Fibroblast of lung (primary cell): ENCODE measurements around the gene SH3TC2.

ENCODE experiments used
- EZH2 ChIP-seq: IDR thresholded peaks from 2 replicates; pipeline ENCODE4 v1.5.1; 2012; ENCODE audit warnings: low read length, control low read depth, mild to moderate bottlenecking; ENCODE audit errors: missing control alignments
- TF ChIP-seq, protein P1 (sequence below), 2 donors: IDR thresholded peaks in 1 of 2; conservative IDR thresholded peaks in 1 of 2; 1 replicate in 1 of 2; 2 replicates in 1 of 2; pipeline ENCODE4 v1.5.1; 2011 to 2012; ENCODE audit warnings: low read length in 2 of 2, control low read depth in 1 of 2, inconsistent platforms in 1 of 2, low read depth in 1 of 2, mild to moderate bottlenecking in 1 of 2

DNA sequence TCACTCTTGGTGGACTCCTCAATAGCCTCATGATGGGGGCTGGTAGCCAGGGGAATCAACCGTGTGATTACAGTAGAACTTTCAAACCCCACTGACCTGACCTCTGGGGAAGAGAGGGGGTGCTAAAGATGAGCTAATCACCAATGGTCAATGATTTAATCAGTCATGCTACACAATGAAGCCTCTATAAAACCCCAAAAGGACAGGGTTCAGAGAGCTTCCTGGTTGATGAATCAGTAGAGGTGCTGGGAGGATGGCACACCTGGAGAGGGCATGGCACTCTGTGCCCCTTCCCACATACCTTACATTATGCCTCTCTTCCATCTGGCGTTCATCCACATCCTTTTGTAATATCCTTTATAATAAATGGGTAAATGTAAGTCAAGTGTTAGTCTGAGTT lies 8.9 kb upstream of the SH3TC2 start:
- TF ChIP-seq EZH2, result no peak
- TF ChIP-seq, protein P1, sequence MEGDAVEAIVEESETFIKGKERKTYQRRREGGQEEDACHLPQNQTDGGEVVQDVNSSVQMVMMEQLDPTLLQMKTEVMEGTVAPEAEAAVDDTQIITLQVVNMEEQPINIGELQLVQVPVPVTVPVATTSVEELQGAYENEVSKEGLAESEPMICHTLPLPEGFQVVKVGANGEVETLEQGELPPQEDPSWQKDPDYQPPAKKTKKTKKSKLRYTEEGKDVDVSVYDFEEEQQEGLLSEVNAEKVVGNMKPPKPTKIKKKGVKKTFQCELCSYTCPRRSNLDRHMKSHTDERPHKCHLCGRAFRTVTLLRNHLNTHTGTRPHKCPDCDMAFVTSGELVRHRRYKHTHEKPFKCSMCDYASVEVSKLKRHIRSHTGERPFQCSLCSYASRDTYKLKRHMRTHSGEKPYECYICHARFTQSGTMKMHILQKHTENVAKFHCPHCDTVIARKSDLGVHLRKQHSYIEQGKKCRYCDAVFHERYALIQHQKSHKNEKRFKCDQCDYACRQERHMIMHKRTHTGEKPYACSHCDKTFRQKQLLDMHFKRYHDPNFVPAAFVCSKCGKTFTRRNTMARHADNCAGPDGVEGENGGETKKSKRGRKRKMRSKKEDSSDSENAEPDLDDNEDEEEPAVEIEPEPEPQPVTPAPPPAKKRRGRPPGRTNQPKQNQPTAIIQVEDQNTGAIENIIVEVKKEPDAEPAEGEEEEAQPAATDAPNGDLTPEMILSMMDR (conservative IDR thresholded peaks at IDR 0.05 in 1 of 2, IDR thresholded peaks at IDR 0.05 in 1 of 2; ENCODE audit: low read depth in 1 of 2, low read length in 2 of 2), result no peak
